Stimulated activated CD8-positive, alpha-beta memory T cell treated with anti-CD3 and anti-CD28 coated beads, Interleukin-15, amount 100 ng/mL, for 1 hour (primary cell): ENCODE results near the gene MNX1.

Experiments used
- DNase-seq: peaks from one replicate; pipeline ENCODE4 v3.0.0-alpha.2; 2020; ENCODE audit warnings: low read depth

Gene MNX1

GRCh38 chr7:157032644-157033482 is 22.4 kb upstream of the MNX1 start:
- no peak for DNase-seq

GRCh38 chr7:157032128-157032527 is 21.7 kb upstream of the MNX1 start:
- no peak for DNase-seq

- DNase-seq, result no peak
Measured at GRCh38 chr7:157028199-157028903, 17.9 kb upstream of the MNX1 start.

GRCh38 chr7:157027568-157028198 is 17.2 kb upstream of the MNX1 start:
- DNase-seq, result no peak

- DNase-seq, result no peak
Measured at GRCh38 chr7:157024716-157025115, 14.3 kb upstream of the MNX1 start.

GRCh38 chr7:157023589-157023905 is 13.1 kb upstream of the MNX1 start:
- DNase-seq, result no peak

GRCh38 chr7:157022681-157023588 is 12.5 kb upstream of the MNX1 start:
- no peak for DNase-seq

GRCh38 chr7:157021871-157022680 is 11.6 kb upstream of the MNX1 start:
- no peak for DNase-seq

- DNase-seq, result no peak
Measured at GRCh38 chr7:157021071-157021870, 10.8 kb upstream of the MNX1 start.

GRCh38 chr7:157020514-157021070 is 10.1 kb upstream of the MNX1 start:
- no peak for DNase-seq

- no peak for DNase-seq
Measured at GRCh38 chr7:157019718-157020451, 9.4 kb upstream of the MNX1 start.

- DNase-seq, result no peak
Measured at GRCh38 chr7:157018997-157019608, 8.6 kb upstream of the MNX1 start.

GRCh38 chr7:157018328-157018996 is 8.0 kb upstream of the MNX1 start:
- DNase-seq, result no peak

- no peak for DNase-seq
Measured at GRCh38 chr7:157017603-157018327, 7.3 kb upstream of the MNX1 start.

- DNase-seq, result no peak
Measured at GRCh38 chr7:157017149-157017548, 6.7 kb upstream of the MNX1 start.

- DNase-seq, result no peak
Measured at GRCh38 chr7:157016352-157017041, 6.0 kb upstream of the MNX1 start.

GRCh38 chr7:157016024-157016351 is 5.5 kb upstream of the MNX1 start:
- DNase-seq, result no peak
